ENCODE data around the gene SIL1. TPM values are rescaled to one million over a fixed set of nuclear protein-coding genes. Genes with fewer than 3 reads are reported as not detected.

The SIL1 gene
- total RNA-seq, 1 donor from 2014 or later = 46.2 TPM

GRCh38 chr5:138948471-138949222, 249.5 kb downstream of the SIL1 start:
- DNase-seq (ENCODE audit: missing footprints) (no peak), ATAC-seq (no peak)

GRCh38 chr5:138947780-138948179, 250.4 kb downstream of the SIL1 start:
- no peak for ATAC-seq
- intact Hi-C loops (cut with DNase I) = no loop called here
- no peak for DNase-seq (ENCODE audit: missing footprints)

More at GRCh38 chr5:138948471-138949222, 249.5 kb downstream of the SIL1 start:
- intact Hi-C loops (cut with DNase I) = no loop called here

GRCh38 chr5:138946831-138947560, 251.2 kb downstream of the SIL1 start:
- no peak for ATAC-seq

GRCh38 chr5:138946241-138946623, 251.9 kb downstream of the SIL1 start:
- no peak for ATAC-seq
- intact Hi-C loops (cut with DNase I) = no loop called here

More at GRCh38 chr5:138946831-138947560, 251.2 kb downstream of the SIL1 start:
- DNase-seq (ENCODE audit: missing footprints) = no peak
- intact Hi-C loops (cut with DNase I) = no loop called here

GRCh38 chr5:138945421-138946240, 252.5 kb downstream of the SIL1 start:
- DNase-seq (ENCODE audit: missing footprints) = no peak
- intact Hi-C loops (cut with DNase I) = no loop called here
- ATAC-seq = no peak

More at GRCh38 chr5:138946241-138946623, 251.9 kb downstream of the SIL1 start:
- no peak for DNase-seq (ENCODE audit: missing footprints)

GRCh38 chr5:138944527-138945322, 253.4 kb downstream of the SIL1 start:
- ATAC-seq (no peak), DNase-seq (ENCODE audit: missing footprints) (no peak)
- intact Hi-C loops (cut with DNase I) = no loop called here

- intact Hi-C loops (cut with DNase I) = no loop called here
- ATAC-seq (no peak), DNase-seq (ENCODE audit: missing footprints) (no peak)
Measured at GRCh38 chr5:138943599-138944173, 254.5 kb downstream of the SIL1 start.

GRCh38 chr5:138942861-138943260, 255.3 kb downstream of the SIL1 start:
- intact Hi-C loops (cut with DNase I) = no loop called here
- DNase-seq (ENCODE audit: missing footprints) (no peak), ATAC-seq (no peak)

- intact Hi-C loops (cut with DNase I) = no loop called here
- ATAC-seq (no peak), DNase-seq (ENCODE audit: missing footprints) (no peak)
Measured at GRCh38 chr5:138942066-138942465, 256.1 kb downstream of the SIL1 start.

- intact Hi-C loops (cut with DNase I) = no loop called here
- no peak for ATAC-seq
- no peak for DNase-seq (ENCODE audit: missing footprints)
Measured at GRCh38 chr5:138938526-138938925, 259.6 kb downstream of the SIL1 start.

- DNase-seq (ENCODE audit: missing footprints) (no peak), ATAC-seq (peak; percentile 14)
- intact Hi-C loops (cut with DNase I) = no loop called here
Measured at GRCh38 chr5:138937392-138938387, 260.5 kb downstream of the SIL1 start.

- ATAC-seq (peak; percentile 15), DNase-seq (ENCODE audit: missing footprints) (no peak)
- intact Hi-C loops (cut with DNase I) = no loop called here
Measured at GRCh38 chr5:138936968-138937345, 261.2 kb downstream of the SIL1 start.

- intact Hi-C loops (cut with DNase I) = no loop called here
- DNase-seq (ENCODE audit: missing footprints) = no peak
- peak; percentile 34 for ATAC-seq
Measured at GRCh38 chr5:138936225-138936967, 261.8 kb downstream of the SIL1 start.

- DNase-seq (ENCODE audit: missing footprints) (no peak), ATAC-seq (no peak)
- intact Hi-C loops (cut with DNase I) = no loop called here
Measured at GRCh38 chr5:138935466-138935865, 262.7 kb downstream of the SIL1 start.

GRCh38 chr5:138934971-138935370, 263.2 kb downstream of the SIL1 start:
- intact Hi-C loops (cut with DNase I) = no loop called here
- no peak for DNase-seq (ENCODE audit: missing footprints)
- no peak for ATAC-seq

GRCh38 chr5:138933522-138934290, 264.5 kb downstream of the SIL1 start:
- DNase-seq (ENCODE audit: missing footprints) (no peak), ATAC-seq (no peak)
- intact Hi-C loops (cut with DNase I) = no loop called here
